K562 (cell line): ENCODE measurements around the gene KL. TPM values are rescaled to one million over a fixed set of nuclear protein-coding genes. Genes with fewer than 3 reads are reported as not detected.

Experiments
- ATAC-seq: fragments of 200-7000 bp; cut with Tn5 transposase; 3 replicates; pipeline ENCODE4 v1.9.1; 2020; ENCODE audit warnings: moderate library complexity
- BruUV-seq: library from RNA; stranded (reverse); fragments of 400-500 nt; replicated peaks from 2 replicates; lab custom pipeline; 2021; lab: Mats Ljungman, UMichigan
- CTCF ChIA-PET: fragments of 300-600 bp; formaldehyde crosslinking; extraction: SDS; loops from one replicate; lab custom pipeline; 2021; ENCODE audit warnings: low intra/inter-chr PET ratio; lab: Yijun Ruan, JAX
- POLR2A ChIA-PET: fragments of 300-600, 350-650 bp; sonication (Branson Sonifier 250); formaldehyde crosslinking; extraction: SDS; loops from one replicate; lab custom pipeline; 2021; ENCODE audit warnings: antibody characterized with exemption, inconsistent platforms; lab: Yijun Ruan, JAX
- DNase-seq, 4 experiments: peaks; one replicate each; pipeline versions ENCODE4 v3.0.0 to v3.0.0-alpha.2; 2011 to 2018; ENCODE audit warnings: low spot score in 3 of 4, mixed read lengths in 3 of 4; ENCODE audit errors: extremely low read depth in 1 of 4
- FAIRE-seq: peaks from 2 replicates; lab custom pipeline; 2011; peaks lifted over from hg19 to GRCh38; lab: Jason Lieb, UNC
- H2AFZ ChIP-seq: 2 replicates; pipeline ENCODE4 v1.6.0; 2011; ENCODE audit warnings: low read depth, low read length, control low read depth, inconsistent platforms
- H3K27ac ChIP-seq: fragments of 200-600 bp; 3 replicates; pipeline ENCODE4 v1.8.0; 2011; ENCODE audit warnings: low read depth, mild to moderate bottlenecking, control low read depth, inconsistent platforms, low read length, moderate library complexity, mixed read lengths; ENCODE audit errors: extremely low read depth
- H3K27me3 ChIP-seq, 2 experiments: fragments of 300-600 bp in 1 of 2; 2 replicates in 1 of 2; 3 replicates in 1 of 2; pipeline versions ENCODE4 v1.6.0 to v1.8.0; 2011; ENCODE audit warnings: inconsistent platforms in 2 of 2, low read length in 2 of 2, mild to moderate bottlenecking in 1 of 2, mixed read lengths in 1 of 2, moderate library complexity in 1 of 2; ENCODE audit not compliant: control insufficient read depth in 2 of 2, insufficient read depth in 2 of 2
- H3K36me3 ChIP-seq: fragments of 300-600 bp; 3 replicates; pipeline ENCODE4 v1.8.0; 2011; ENCODE audit warnings: mild to moderate bottlenecking, low read length, inconsistent platforms; ENCODE audit not compliant: control insufficient read depth, insufficient read depth
- H3K4me1 ChIP-seq, 2 experiments: fragments of 200-600 bp in 1 of 2; replicated peaks in 1 of 2; 2 replicates in 1 of 2; 3 replicates in 1 of 2; pipeline versions ENCODE4 v1.5.1 to v1.8.0; 2011; ENCODE audit warnings: inconsistent platforms in 2 of 2, low read length in 2 of 2, mild to moderate bottlenecking in 1 of 2, mixed read lengths in 1 of 2, moderate library complexity in 1 of 2; ENCODE audit not compliant: control insufficient read depth in 2 of 2, insufficient read depth in 2 of 2
- H3K4me2 ChIP-seq: 2 replicates; pipeline ENCODE4 v1.6.1; 2011; ENCODE audit warnings: low read length, control low read depth, inconsistent platforms, mixed read lengths; ENCODE audit not compliant: insufficient read depth
- H3K4me3 ChIP-seq: fragments of 200-600 bp; sonication (generic), shearing (Covaris generic); 2 replicates; pipeline ENCODE4 v1.5.1; 2016; ENCODE audit warnings: control low read depth, inconsistent platforms
- H3K79me2 ChIP-seq: fragments of 200-600 bp; 3 replicates; pipeline ENCODE4 v1.8.0; 2011; ENCODE audit warnings: low read length, inconsistent platforms; ENCODE audit not compliant: control insufficient read depth, insufficient read depth
- H3K9ac ChIP-seq, 2 experiments: 2 replicates each; pipeline versions ENCODE4 v1.6.0 to v1.6.1; 2011; ENCODE audit warnings: low read depth in 2 of 2, low read length in 2 of 2, control low read depth in 1 of 2, inconsistent platforms in 1 of 2, mild to moderate bottlenecking in 1 of 2, mixed read lengths in 1 of 2; ENCODE audit not compliant: insufficient read depth in 1 of 2
- H3K9me1 ChIP-seq: one replicate; pipeline ENCODE4 v1.6.0; 2011; ENCODE audit warnings: inconsistent platforms, mild to moderate bottlenecking, low read length, moderate library complexity; ENCODE audit not compliant: control insufficient read depth, insufficient read depth
- H3K9me3 ChIP-seq: replicated peaks from 2 replicates; pipeline ENCODE4 v1.5.1; 2011; ENCODE audit warnings: low read depth, low read length, inconsistent platforms; ENCODE audit not compliant: control insufficient read depth, insufficient read depth
- H4K20me1 ChIP-seq: replicated peaks from 2 replicates; pipeline ENCODE4 v1.6.1; 2011; ENCODE audit warnings: low read length, inconsistent platforms, mixed read lengths; ENCODE audit not compliant: control insufficient read depth, insufficient read depth
- AFF4 ChIP-seq: sonication (generic); formaldehyde crosslinking; IDR thresholded peaks from 2 replicates; pipeline ENCODE4 v1.8.0; 2023; ENCODE audit warnings: mild to moderate bottlenecking, missing genetic modification reagents
- BCL6 ChIP-seq: fragments of 250-450 bp; sonication (Bioruptor Pico); IDR thresholded peaks from 2 replicates; pipeline ENCODE4 v1.4.0; 2020
- HNRNPLL ChIP-seq: fragments of 200-400 bp; formaldehyde crosslinking; IDR thresholded peaks from 2 replicates; pipeline ENCODE4 v1.6.1; 2017; ENCODE audit warnings: low read length, low read depth, mild to moderate bottlenecking; ENCODE audit not compliant: poor library complexity, severe bottlenecking
- ZBTB49 ChIP-seq: sonication (generic); formaldehyde crosslinking; IDR thresholded peaks from 2 replicates; pipeline ENCODE4 v1.8.0; 2022; ENCODE audit warnings: missing genetic modification reagents, mild to moderate bottlenecking, borderline replicate concordance
- ZBTB7A ChIP-seq: IDR thresholded peaks from 2 replicates; pipeline ENCODE4 v1.6.1; 2011; ENCODE audit warnings: low read depth, mild to moderate bottlenecking, low read length, moderate library complexity, borderline replicate concordance; ENCODE audit not compliant: control insufficient read depth
- WGBS: fragments of 100-300 bp; shearing (Covaris generic); methylation state at CpG from one replicate; pipeline ENCODE4 v1.1.6; 2016; ENCODE audit warnings: low coverage, mixed read lengths; ENCODE audit not compliant: insufficient coverage; ENCODE audit errors: missing lambda C conversion rate; 5-methylcytosine and 5-hydroxymethylcytosine counted together
- in situ Hi-C: fragments of 300-500 bp; cut with MboI; formaldehyde crosslinking; loops from 4 replicates; pipeline ENCODE4 v1.15.0; 2018; ENCODE audit warnings: inconsistent platforms, mixed read lengths
- intact Hi-C: fragments of 100-400 bp; cut with micrococcal nuclease; formaldehyde crosslinking; loops from 2 replicates; pipeline ENCODE4 v1.14.2; 2022
- polyA plus RNA-seq, 8 experiments: library from polyadenylated mRNA; depleted of rRNA in 4 of 8; stranded (reverse) in 5 of 8; unstranded in 3 of 8; fragments of >200 nt; fragmentation: Nextera tagmentation in 2 of 8; fragmentation: Illumina TruSeq in 1 of 8; extraction: Ambion mirVana in 2 of 8; extraction: Trizol in 1 of 8; gene quantifications; 2 replicates each; pipeline versions ENCODE4 v1.2.1 to v1.2.3, GENCODE V29; 2011 to 2014; ENCODE audit warnings: inconsistent platforms in 1 of 8, missing spikeins in 1 of 8
- total RNA-seq, 7 experiments: library from RNA; depleted of rRNA in 6 of 7; stranded (reverse); fragments of >200 nt in 6 of 7; fragmentation: Illumina TruSeq in 2 of 7; extraction: Trizol in 2 of 7; gene quantifications; 2 replicates each; pipeline versions ENCODE4 v1.2.1 to v1.2.3, GENCODE V29; 2011 to 2021; ENCODE audit warnings: low replicate concordance in 1 of 7

KL gene
- total and polyA plus RNA-seq, 9 of the 15 experiments (the other 6 are each of a cell fraction or from before 2014, with no cell fraction given) = not detected

GRCh38 chr13:33070713-33071112 lies 54.5 kb downstream of the KL start:
- no peak for FAIRE-seq
- Histone ChIP-seq H3K36me3 (no peaks in the 10 kb centered on the region), H3K4me2 (no peak overlapping the region), H3K9ac (no peak overlapping the region), H3K9me1 (no peaks in the 10 kb centered on the region), H4K20me1 (no peaks in the 10 kb centered on the region), H3K27me3 (peaks cover 0 to 8% of the 10 kb centered on the region in 2 experiments; a peak in 2 of 5 replicates), H2AFZ (no peak overlapping the region), H3K79me2 (no peaks in the 10 kb centered on the region), H3K4me3 (no peak overlapping the region), H3K4me1 (no peaks in the 10 kb centered on the region; a peak in 1 of 5 replicates), H3K9me3 (no peaks in the 10 kb centered on the region), H3K27ac (no peak overlapping the region)
- BruUV-seq = no TSS peak
- in situ Hi-C loops = no loop called here
- TF ChIP-seq BCL6 (CRISPR knock-in tag) (no peak), AFF4 (CRISPR knock-in tag) (no peak), ZBTB7A (no peak), ZBTB49 (CRISPR knock-in tag) (no peak), HNRNPLL (no peak)
- CTCF ChIA-PET = no interaction called here
- WGBS = 0% methylated on average over 2 of the region's 2 CpGs
- ATAC-seq = no peak
- intact Hi-C loops = no loop called here
- DNase-seq = no peak
- POLR2A ChIA-PET = interaction anchor here (0.7 kb wide), 1 partner anchor 13 kb away, joined by 4 read pairs; no protein-coding TSS in a partner anchor
